ENCODE results near the gene AFF1.
A peak's percentile ranks its signal among the peaks of the same experiment; 100 is the strongest.
"Not testable (repeated sequence)": the region's sequence is repeated elsewhere in the genome, so short reads cannot be mapped to it uniquely, and the experiment has no call there.

Gene AFF1

GRCh38 chr4:86981789-86982188, 47.0 kb downstream of the AFF1 start:
- H3K4me1 ChIP-seq (ENCODE audit: control insufficient read depth, insufficient read depth, low read length, poor library complexity, severe bottlenecking): peaks cover 4% of the 10 kb centered on the region
- no peak overlapping the region for H3K27ac ChIP-seq (ENCODE audit: low read depth, low read length, severe bottlenecking)
- no peaks in the 10 kb centered on the region for H3K36me3 ChIP-seq (ENCODE audit: control insufficient read depth, insufficient read depth, low read length)
- H3K9me3 ChIP-seq (ENCODE audit: control insufficient read depth, low read length): no peaks in the 10 kb centered on the region
- WGBS, 2 experiments (ENCODE audit: insufficient coverage in 2 of 2): 91 to 95% methylated on average over 4 of the region's 5 CpGs
- no peak overlapping the region for H3K4me3 ChIP-seq (ENCODE audit: extremely low read depth, insufficient read depth, low read length, poor library complexity, severe bottlenecking)

GRCh38 chr4:86985852-86986251, 51.0 kb downstream of the AFF1 start:
- not testable (repeated sequence) for H3K4me1 ChIP-seq (ENCODE audit: control insufficient read depth, insufficient read depth, low read length, poor library complexity, severe bottlenecking); H3K9me3 ChIP-seq (ENCODE audit: control insufficient read depth, low read length); H3K27ac ChIP-seq (ENCODE audit: low read depth, low read length, severe bottlenecking); H3K36me3 ChIP-seq (ENCODE audit: control insufficient read depth, insufficient read depth, low read length); H3K4me3 ChIP-seq (ENCODE audit: extremely low read depth, insufficient read depth, low read length, poor library complexity, severe bottlenecking)
- WGBS, 2 experiments (ENCODE audit: insufficient coverage in 2 of 2): 67 to 100% methylated on average over 1 to 4 of the region's 5 CpGs

DNA sequence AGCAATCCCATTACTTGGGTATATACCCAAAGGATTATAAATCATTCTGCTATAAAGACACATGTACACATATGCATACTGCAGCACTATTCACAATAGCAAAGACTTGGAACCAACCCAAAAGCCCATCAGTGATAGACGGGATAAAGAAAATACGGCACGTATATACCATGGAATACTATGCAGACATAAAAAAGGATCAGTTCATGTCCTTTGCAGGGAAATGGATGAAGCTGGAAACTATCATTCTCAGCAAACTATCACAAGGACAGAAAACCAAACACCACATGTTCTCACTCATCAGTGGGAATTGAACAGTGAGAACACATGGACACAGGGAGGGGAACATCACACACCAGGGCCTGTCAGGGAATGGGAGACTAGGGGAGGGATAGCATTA, 54.8 kb downstream of the AFF1 start:
- WGBS, 2 experiments (ENCODE audit: insufficient coverage in 2 of 2): 83 to 100% methylated on average over 2 to 3 of the region's 3 CpGs
- not testable (repeated sequence) for H3K36me3 ChIP-seq (ENCODE audit: control insufficient read depth, insufficient read depth, low read length); H3K4me3 ChIP-seq (ENCODE audit: extremely low read depth, insufficient read depth, low read length, poor library complexity, severe bottlenecking); H3K27ac ChIP-seq (ENCODE audit: low read depth, low read length, severe bottlenecking); H3K4me1 ChIP-seq (ENCODE audit: control insufficient read depth, insufficient read depth, low read length, poor library complexity, severe bottlenecking); H3K9me3 ChIP-seq (ENCODE audit: control insufficient read depth, low read length)

DNA sequence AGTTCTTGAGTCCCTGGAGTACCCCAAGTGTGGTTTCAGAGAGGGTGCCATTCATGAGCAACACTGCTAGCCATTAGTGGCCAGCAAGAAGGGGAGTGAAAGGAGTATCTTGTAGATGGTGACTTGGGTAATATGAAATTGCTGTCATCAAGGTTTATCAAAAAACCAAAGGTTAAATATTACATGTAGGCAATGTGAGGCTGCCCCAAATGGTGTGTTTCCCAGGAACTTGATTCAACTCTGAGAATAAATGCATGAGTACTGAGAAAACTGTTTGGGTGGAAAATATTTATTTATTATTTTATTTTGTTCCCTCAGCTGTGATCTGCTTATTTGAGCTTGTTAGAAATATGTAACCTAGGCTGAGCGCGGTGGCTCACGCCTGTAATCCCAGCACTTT, 55.7 kb downstream of the AFF1 start:
- Histone ChIP-seq H3K4me3 (ENCODE audit: extremely low read depth, insufficient read depth, low read length, poor library complexity, severe bottlenecking) (no peak overlapping the region), H3K27ac (ENCODE audit: low read depth, low read length, severe bottlenecking) (no peak overlapping the region), H3K9me3 (ENCODE audit: control insufficient read depth, low read length) (no peaks in the 10 kb centered on the region), H3K4me1 (ENCODE audit: control insufficient read depth, insufficient read depth, low read length, poor library complexity, severe bottlenecking) (no peaks in the 10 kb centered on the region), H3K36me3 (ENCODE audit: control insufficient read depth, insufficient read depth, low read length) (peaks cover 4% of the 10 kb centered on the region)
- WGBS, 2 experiments (ENCODE audit: insufficient coverage in 2 of 2): 85 to 100% methylated on average over 3 of the region's 3 CpGs

DNA sequence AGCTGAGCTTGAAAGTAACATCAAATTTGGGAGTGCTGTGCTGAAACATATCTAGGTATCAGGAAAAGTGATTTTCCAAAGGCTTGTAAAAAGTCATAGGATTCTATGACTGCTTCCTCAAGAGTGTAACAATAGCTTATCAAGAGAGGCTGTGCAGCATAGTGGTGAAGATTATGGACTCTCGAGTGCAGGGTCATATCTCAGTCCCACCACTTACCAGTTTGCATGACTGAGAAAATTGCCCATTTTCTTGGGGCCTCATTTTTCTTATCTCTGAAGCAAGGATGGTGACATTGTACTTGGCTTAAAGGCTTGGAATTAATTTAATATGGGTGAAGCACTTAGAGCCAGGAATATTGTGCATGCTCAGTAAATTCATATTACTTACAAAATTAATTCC, 57.2 kb downstream of the AFF1 start:
- no peaks in the 10 kb centered on the region for H3K4me1 ChIP-seq (ENCODE audit: control insufficient read depth, insufficient read depth, low read length, poor library complexity, severe bottlenecking)
- H3K36me3 ChIP-seq (ENCODE audit: control insufficient read depth, insufficient read depth, low read length): peaks cover 4% of the 10 kb centered on the region
- WGBS, 2 experiments (ENCODE audit: insufficient coverage in 2 of 2): no CpG with 5 or more reads among the region's 1 CpG
- no peaks in the 10 kb centered on the region for H3K9me3 ChIP-seq (ENCODE audit: control insufficient read depth, low read length)
- H3K27ac ChIP-seq (ENCODE audit: low read depth, low read length, severe bottlenecking): no peak overlapping the region
- H3K4me3 ChIP-seq (ENCODE audit: extremely low read depth, insufficient read depth, low read length, poor library complexity, severe bottlenecking): no peak overlapping the region

GRCh38 chr4:86993909-86994681, 59.3 kb downstream of the AFF1 start:
- Histone ChIP-seq H3K27ac (ENCODE audit: low read depth, low read length, severe bottlenecking) (no peak overlapping the region), H3K4me1 (ENCODE audit: control insufficient read depth, insufficient read depth, low read length, poor library complexity, severe bottlenecking) (peaks cover 6% of the 10 kb centered on the region), H3K4me3 (ENCODE audit: extremely low read depth, insufficient read depth, low read length, poor library complexity, severe bottlenecking) (no peak overlapping the region), H3K36me3 (ENCODE audit: control insufficient read depth, insufficient read depth, low read length) (no peaks in the 10 kb centered on the region), H3K9me3 (ENCODE audit: control insufficient read depth, low read length) (no peaks in the 10 kb centered on the region)
- WGBS, 2 experiments (ENCODE audit: insufficient coverage in 2 of 2): 95 to 100% methylated on average over 2 to 4 of the region's 6 CpGs

GRCh38 chr4:86994686-86995085, 59.9 kb downstream of the AFF1 start:
- no peak overlapping the region for H3K4me3 ChIP-seq (ENCODE audit: extremely low read depth, insufficient read depth, low read length, poor library complexity, severe bottlenecking)
- WGBS, 2 experiments (ENCODE audit: insufficient coverage in 2 of 2): 82 to 100% methylated on average over 2 of the region's 2 CpGs

GRCh38 chr4:86996510-86996909, 61.7 kb downstream of the AFF1 start:
- H3K9me3 ChIP-seq (ENCODE audit: control insufficient read depth, low read length); H3K36me3 ChIP-seq (ENCODE audit: control insufficient read depth, insufficient read depth, low read length); H3K27ac ChIP-seq (ENCODE audit: low read depth, low read length, severe bottlenecking); H3K4me3 ChIP-seq (ENCODE audit: extremely low read depth, insufficient read depth, low read length, poor library complexity, severe bottlenecking): not testable (repeated sequence)
- WGBS, 2 experiments (ENCODE audit: insufficient coverage in 2 of 2): 83 to 84% methylated on average over 2 to 3 of the region's 6 CpGs
- peaks cover 30% of the 10 kb centered on the region for H3K4me1 ChIP-seq (ENCODE audit: control insufficient read depth, insufficient read depth, low read length, poor library complexity, severe bottlenecking)

More at GRCh38 chr4:86994686-86995085, 59.9 kb downstream of the AFF1 start:
- no peaks in the 10 kb centered on the region for H3K36me3 ChIP-seq (ENCODE audit: control insufficient read depth, insufficient read depth, low read length)
- peaks cover 12% of the 10 kb centered on the region for H3K4me1 ChIP-seq (ENCODE audit: control insufficient read depth, insufficient read depth, low read length, poor library complexity, severe bottlenecking)
- no peak overlapping the region for H3K27ac ChIP-seq (ENCODE audit: low read depth, low read length, severe bottlenecking)
- no peaks in the 10 kb centered on the region for H3K9me3 ChIP-seq (ENCODE audit: control insufficient read depth, low read length)

DNA sequence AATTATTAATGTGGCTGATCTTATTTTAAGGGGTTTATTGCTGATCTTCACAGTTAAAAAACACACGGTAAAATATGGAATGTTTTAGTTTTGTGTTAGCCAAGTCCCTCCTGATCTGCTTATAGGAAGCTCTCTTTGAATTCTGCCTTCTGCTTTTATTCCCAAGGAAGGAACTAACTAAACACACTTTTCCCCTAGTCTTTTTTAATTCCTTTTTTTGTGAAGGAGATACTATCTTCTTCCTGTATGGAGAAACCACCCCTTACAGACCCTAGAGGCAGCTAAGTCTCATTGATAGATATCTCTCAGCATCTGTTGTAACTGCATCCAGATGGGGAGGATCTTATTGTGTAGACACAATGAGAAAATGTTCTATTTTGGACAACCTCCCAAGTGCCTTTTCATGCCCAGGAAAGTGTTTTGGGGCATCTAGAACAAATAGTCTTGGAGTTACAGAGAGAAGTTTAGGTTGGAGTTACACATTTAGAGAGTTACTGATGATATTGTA, 64.4 kb downstream of the AFF1 start:
- Histone ChIP-seq H3K4me3 (ENCODE audit: extremely low read depth, insufficient read depth, low read length, poor library complexity, severe bottlenecking) (no peak overlapping the region), H3K9me3 (ENCODE audit: control insufficient read depth, low read length) (no peaks in the 10 kb centered on the region), H3K27ac (ENCODE audit: low read depth, low read length, severe bottlenecking) (peak overlapping the region; percentile 36), H3K36me3 (ENCODE audit: control insufficient read depth, insufficient read depth, low read length) (no peaks in the 10 kb centered on the region), H3K4me1 (ENCODE audit: control insufficient read depth, insufficient read depth, low read length, poor library complexity, severe bottlenecking) (peaks cover 37% of the 10 kb centered on the region)
- no CpG with 5 or more reads among the region's 1 CpG for WGBS, 2 experiments (ENCODE audit: insufficient coverage in 2 of 2)

- 82 to 94% methylated on average over 3 to 5 of the region's 6 CpGs for WGBS, 2 experiments (ENCODE audit: insufficient coverage in 2 of 2)
- Histone ChIP-seq H3K9me3 (ENCODE audit: control insufficient read depth, low read length) (no peaks in the 10 kb centered on the region), H3K36me3 (ENCODE audit: control insufficient read depth, insufficient read depth, low read length) (no peaks in the 10 kb centered on the region), H3K27ac (ENCODE audit: low read depth, low read length, severe bottlenecking) (no peak overlapping the region), H3K4me3 (ENCODE audit: extremely low read depth, insufficient read depth, low read length, poor library complexity, severe bottlenecking) (no peak overlapping the region), H3K4me1 (ENCODE audit: control insufficient read depth, insufficient read depth, low read length, poor library complexity, severe bottlenecking) (peaks cover 45% of the 10 kb centered on the region)
These were observed 67.9 kb downstream of the AFF1 start for GRCh38 chr4:87002682-87003043.

GRCh38 chr4:87003266-87003665, 68.5 kb downstream of the AFF1 start:
- H3K4me3 ChIP-seq (ENCODE audit: extremely low read depth, insufficient read depth, low read length, poor library complexity, severe bottlenecking): no peak overlapping the region
- 71 to 100% methylated on average over 1 to 2 of the region's 2 CpGs for WGBS, 2 experiments (ENCODE audit: insufficient coverage in 2 of 2)

More at GRCh38 chr4:87003266-87003665, 68.5 kb downstream of the AFF1 start:
- H3K4me1 ChIP-seq (ENCODE audit: control insufficient read depth, insufficient read depth, low read length, poor library complexity, severe bottlenecking): peaks cover 47% of the 10 kb centered on the region
- H3K36me3 ChIP-seq (ENCODE audit: control insufficient read depth, insufficient read depth, low read length): no peaks in the 10 kb centered on the region
- H3K9me3 ChIP-seq (ENCODE audit: control insufficient read depth, low read length): no peaks in the 10 kb centered on the region
- no peak overlapping the region for H3K27ac ChIP-seq (ENCODE audit: low read depth, low read length, severe bottlenecking)

Measured in mesodermal cell (in vitro differentiated cells).